GM12891 (cell line): Measurements from ENCODE around the gene CLTC.
"Not testable (repeated sequence)": the region's sequence is repeated elsewhere in the genome, so short reads cannot be mapped to it uniquely, and the experiment has no call there.

Source experiments
- DNase-seq: peaks from one replicate; pipeline ENCODE4 v3.0.0; 2011; ENCODE audit warnings: low spot score; ENCODE audit not compliant: insufficient read length
- FAIRE-seq: peaks from 2 replicates; lab custom pipeline; 2011; peaks lifted over from hg19 to GRCh38; lab: Jason Lieb, UNC
- PAX5 ChIP-seq: IDR thresholded peaks from 2 replicates; pipeline ENCODE4 v1.6.1; 2011; ENCODE audit warnings: low read length, moderate library complexity, mild to moderate bottlenecking; ENCODE audit not compliant: insufficient read depth, severe bottlenecking
- POLR2A ChIP-seq: IDR thresholded peaks from 2 replicates; pipeline ENCODE4 v1.6.1; 2011; ENCODE audit warnings: low read depth, low read length, control low read depth
- POLR2AphosphoS5 ChIP-seq: IDR thresholded peaks from 2 replicates; pipeline ENCODE4 v1.6.1; 2011; ENCODE audit warnings: low read depth, low read length, control low read depth
- POU2F2 ChIP-seq: IDR thresholded peaks from 2 replicates; pipeline ENCODE4 v1.6.1; 2011; ENCODE audit warnings: low read depth, mild to moderate bottlenecking, control low read depth, low read length, moderate library complexity
- SPI1 ChIP-seq: IDR thresholded peaks from 2 replicates; pipeline ENCODE4 v1.6.1; 2011; ENCODE audit warnings: low read depth, low read length, control low read depth
- TAF1 ChIP-seq: IDR thresholded peaks from 2 replicates; pipeline ENCODE4 v1.6.1; 2011; ENCODE audit warnings: low read depth, low read length, control low read depth

Gene CLTC

DNA sequence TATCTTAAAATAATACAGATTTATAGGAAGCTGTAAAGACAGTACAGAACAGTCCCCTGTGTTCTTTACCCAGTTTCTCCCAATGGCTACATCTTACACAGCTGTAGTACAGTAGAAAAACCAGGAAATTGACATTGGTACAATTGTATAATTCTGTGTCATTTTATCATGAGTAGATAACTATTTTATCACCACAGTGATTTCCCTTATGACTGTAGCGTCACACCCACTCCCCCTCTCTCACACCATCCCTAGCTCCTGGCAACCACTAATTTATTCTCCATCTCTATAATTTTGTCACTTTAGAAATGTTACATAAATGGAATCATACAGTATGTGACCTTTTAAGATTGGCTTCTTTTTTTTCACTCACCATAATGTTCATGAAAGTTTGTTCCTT is 30.9 kb downstream of the CLTC start:
- DNase-seq (no peak), FAIRE-seq (no peak)
- no peak for TF ChIP-seq PAX5
- TF ChIP-seq POU2F2: no peak
- no peak for TF ChIP-seq POLR2A
- no peak for TF ChIP-seq TAF1
- no peak for TF ChIP-seq SPI1
- no peak for TF ChIP-seq POLR2AphosphoS5

- FAIRE-seq (no peak), DNase-seq (no peak)
- TF ChIP-seq SPI1: no peak
- TF ChIP-seq TAF1: no peak
- TF ChIP-seq POLR2A: no peak
- no peak for TF ChIP-seq POLR2AphosphoS5
- TF ChIP-seq POU2F2: no peak
- TF ChIP-seq PAX5: no peak
These were observed 31.7 kb downstream of the CLTC start for GRCh38 chr17:59651346-59651745.

DNA sequence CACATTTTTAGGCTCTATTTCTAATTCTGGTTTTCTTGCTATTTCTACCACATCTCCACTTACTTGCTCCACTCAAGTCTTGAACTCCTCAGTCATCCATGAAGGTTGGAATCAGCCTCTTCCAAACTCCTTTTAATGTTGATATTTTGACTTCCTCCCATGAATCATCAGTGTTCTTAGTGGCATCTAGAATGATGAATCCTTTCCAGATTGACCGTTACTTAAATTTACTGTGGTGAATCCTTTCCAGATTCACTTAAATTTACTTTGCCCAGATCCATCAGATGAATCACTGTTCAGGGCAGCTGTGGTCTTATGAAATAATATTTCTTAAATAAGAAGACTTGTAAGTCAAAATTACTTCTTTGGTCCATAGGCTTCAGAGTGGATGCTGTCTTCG is 32.4 kb downstream of the CLTC start:
- TF ChIP-seq POU2F2 (no peak), PAX5 (no peak), POLR2A (no peak), POLR2AphosphoS5 (no peak), SPI1 (no peak), TAF1 (no peak)
- DNase-seq (no peak), FAIRE-seq (no peak)

DNA sequence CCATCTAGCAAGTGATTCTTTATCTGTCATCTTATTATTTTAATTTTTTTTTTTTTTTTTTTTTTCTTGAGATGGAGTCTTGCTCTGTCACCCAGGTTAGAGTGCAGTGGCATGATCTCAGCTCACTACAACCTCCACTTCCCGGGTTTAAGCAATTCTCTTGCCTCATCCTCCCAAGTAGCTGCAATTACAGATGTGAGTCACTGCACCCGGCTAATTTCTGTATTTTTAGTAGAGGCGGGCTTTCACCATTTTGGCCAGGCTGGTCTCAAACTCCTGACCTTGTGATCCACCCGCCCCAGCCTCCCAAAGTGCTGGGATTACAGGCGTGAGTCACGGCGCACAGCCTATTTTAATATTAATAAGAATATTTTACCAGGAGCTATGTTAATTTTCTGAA is 36.9 kb downstream of the CLTC start:
- not testable (repeated sequence) for FAIRE-seq, DNase-seq

DNA sequence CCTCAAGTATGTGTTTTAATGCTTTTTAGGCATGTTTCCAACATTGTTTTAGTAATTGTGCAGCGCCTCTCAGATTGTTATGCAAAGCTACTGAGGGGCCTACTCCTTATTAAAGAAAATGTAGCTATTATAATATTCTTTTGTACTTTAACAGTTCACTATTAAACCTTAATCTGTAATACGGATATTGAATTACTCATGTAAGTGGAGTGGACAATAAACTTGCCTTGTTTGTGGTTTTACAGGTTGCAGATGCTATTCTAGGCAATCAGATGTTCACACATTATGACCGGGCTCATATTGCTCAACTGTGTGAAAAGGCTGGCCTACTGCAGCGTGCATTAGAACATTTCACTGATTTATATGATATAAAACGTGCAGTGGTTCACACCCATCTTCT is 46.5 kb downstream of the CLTC start:
- no peak for TF ChIP-seq POU2F2
- TF ChIP-seq TAF1: no peak
- TF ChIP-seq SPI1: no peak
- no peak for TF ChIP-seq PAX5
- no peak for TF ChIP-seq POLR2A
- no peak for TF ChIP-seq POLR2AphosphoS5
- no peak for DNase-seq
- no peak for FAIRE-seq

DNA sequence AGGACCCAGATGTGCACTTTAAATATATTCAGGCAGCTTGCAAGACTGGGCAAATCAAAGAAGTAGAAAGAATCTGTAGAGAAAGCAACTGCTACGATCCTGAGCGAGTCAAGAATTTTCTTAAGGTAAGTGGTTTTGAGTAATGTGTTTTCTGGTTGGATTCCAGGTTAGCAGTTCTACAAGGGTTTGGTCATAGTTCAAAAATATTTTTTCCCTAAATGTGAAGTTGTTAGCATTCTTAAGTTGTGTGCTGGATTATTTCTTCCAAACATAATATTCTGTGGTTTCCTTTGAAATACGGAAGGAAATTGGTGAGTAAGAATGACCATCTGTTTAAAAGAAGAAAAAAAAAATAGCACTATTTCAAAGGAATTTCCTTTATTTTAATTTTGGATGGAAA is 49.1 kb downstream of the CLTC start:
- DNase-seq (no peak), FAIRE-seq (no peak)
- TF ChIP-seq POLR2AphosphoS5 (no peak), TAF1 (no peak), POLR2A (no peak), POU2F2 (no peak), SPI1 (no peak), PAX5 (no peak)

DNA sequence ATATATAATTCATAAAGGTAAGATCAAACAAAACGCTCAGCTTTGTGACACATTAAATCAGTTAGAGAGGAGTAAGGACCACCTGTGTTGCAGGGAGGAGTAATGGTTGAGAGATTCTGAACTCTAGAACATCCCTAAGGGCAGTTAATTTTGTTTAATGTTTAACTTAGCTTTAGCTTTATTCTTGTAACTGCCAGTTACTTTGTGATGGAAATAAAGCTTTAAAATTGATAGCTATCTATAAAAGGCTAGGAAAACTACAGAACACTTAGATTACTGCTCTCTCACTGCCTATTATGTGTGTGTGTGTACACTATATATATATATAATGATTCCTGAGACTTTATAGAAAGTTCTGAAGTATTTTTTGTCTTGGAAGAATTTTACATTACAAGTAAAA is 49.7 kb downstream of the CLTC start:
- no peak for TF ChIP-seq POU2F2
- no peak for TF ChIP-seq POLR2A
- TF ChIP-seq PAX5: no peak
- TF ChIP-seq SPI1: no peak
- FAIRE-seq (no peak), DNase-seq (no peak)

GRCh38 chr17:59669944-59670343 is 50.2 kb downstream of the CLTC start:
- TF ChIP-seq PAX5: no peak
- peak; percentile 53 for TF ChIP-seq SPI1
- no peak for DNase-seq
- no peak for FAIRE-seq

- no peak for TF ChIP-seq POLR2A
- no peak for TF ChIP-seq SPI1
- no peak for TF ChIP-seq PAX5
- no peak for TF ChIP-seq TAF1
- no peak for TF ChIP-seq POU2F2
- no peak for TF ChIP-seq POLR2AphosphoS5
- no peak for DNase-seq
- no peak for FAIRE-seq
These were observed 51.7 kb downstream of the CLTC start for GRCh38 chr17:59671386-59671785.

- no peak for FAIRE-seq
These were observed 55.5 kb downstream of the CLTC start for GRCh38 chr17:59675231-59675630.

GRCh38 chr17:59676716-59677115 is 57.0 kb downstream of the CLTC start:
- no peak for DNase-seq
- no peak for FAIRE-seq
- TF ChIP-seq TAF1 (no peak), POLR2AphosphoS5 (no peak), POLR2A (no peak), PAX5 (no peak), SPI1 (no peak), POU2F2 (no peak)

More at GRCh38 chr17:59675231-59675630, 55.5 kb downstream of the CLTC start:
- TF ChIP-seq SPI1 (no peak), TAF1 (no peak), POU2F2 (no peak), POLR2AphosphoS5 (no peak), PAX5 (no peak), POLR2A (no peak)
- no peak for DNase-seq
